Body of pancreas (tissue), 4 donors: ENCODE results near the gene NTN3.

Source experiments
- POLR2A ChIP-seq, 3 donors: fragments of 450-650 bp; IDR thresholded peaks; one replicate each; pipeline ENCODE4 v1.6.1; 2016; ENCODE audit warnings: antibody characterized with exemption in 3 of 3, mild to moderate bottlenecking in 2 of 3
- TF ChIP-seq, protein P1 (sequence below), 7 experiments: fragments of 450-650 bp in 4 of 7; fragments of 200-600 bp in 3 of 7; sonication (generic) in 3 of 7; IDR thresholded peaks; one replicate each; pipeline ENCODE4 v1.5.1; 2016 to 2019; ENCODE audit warnings: antibody characterized with exemption in 7 of 7

DNA sequence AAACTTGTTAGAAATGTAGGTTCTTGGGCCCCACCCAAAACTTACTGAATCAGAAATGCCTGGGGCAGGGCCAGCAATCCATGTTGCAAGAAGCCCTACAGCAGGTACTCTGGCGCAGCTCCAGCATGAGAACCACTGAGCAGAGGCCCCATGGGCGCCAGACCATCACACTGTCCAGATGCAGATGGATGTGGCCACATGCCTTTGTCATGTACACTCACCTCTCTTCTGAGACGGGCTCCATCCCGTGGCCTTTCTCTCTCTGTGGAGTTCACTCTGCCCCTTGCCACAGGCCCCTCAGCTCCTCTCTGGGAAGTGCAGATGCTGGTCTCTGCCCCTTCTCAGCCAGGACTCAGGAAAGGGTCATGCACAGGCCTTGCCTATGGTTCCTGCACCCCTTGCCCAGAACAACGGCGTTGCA is 44.1 kb upstream of the NTN3 start:
- no peak for TF ChIP-seq POLR2A (IDR thresholded peaks at IDR 0.05)
- TF ChIP-seq, protein P1, sequence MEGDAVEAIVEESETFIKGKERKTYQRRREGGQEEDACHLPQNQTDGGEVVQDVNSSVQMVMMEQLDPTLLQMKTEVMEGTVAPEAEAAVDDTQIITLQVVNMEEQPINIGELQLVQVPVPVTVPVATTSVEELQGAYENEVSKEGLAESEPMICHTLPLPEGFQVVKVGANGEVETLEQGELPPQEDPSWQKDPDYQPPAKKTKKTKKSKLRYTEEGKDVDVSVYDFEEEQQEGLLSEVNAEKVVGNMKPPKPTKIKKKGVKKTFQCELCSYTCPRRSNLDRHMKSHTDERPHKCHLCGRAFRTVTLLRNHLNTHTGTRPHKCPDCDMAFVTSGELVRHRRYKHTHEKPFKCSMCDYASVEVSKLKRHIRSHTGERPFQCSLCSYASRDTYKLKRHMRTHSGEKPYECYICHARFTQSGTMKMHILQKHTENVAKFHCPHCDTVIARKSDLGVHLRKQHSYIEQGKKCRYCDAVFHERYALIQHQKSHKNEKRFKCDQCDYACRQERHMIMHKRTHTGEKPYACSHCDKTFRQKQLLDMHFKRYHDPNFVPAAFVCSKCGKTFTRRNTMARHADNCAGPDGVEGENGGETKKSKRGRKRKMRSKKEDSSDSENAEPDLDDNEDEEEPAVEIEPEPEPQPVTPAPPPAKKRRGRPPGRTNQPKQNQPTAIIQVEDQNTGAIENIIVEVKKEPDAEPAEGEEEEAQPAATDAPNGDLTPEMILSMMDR (IDR thresholded peaks at IDR 0.05), result no peak
